Inflammatory macrophage treated with lipopolysaccharide for 4 hours (primary cell): ENCODE measurements around the gene ZDHHC1.

Experiments
- DNase-seq: peaks from one replicate; pipeline ENCODE4 v3.0.0-alpha.2; 2020

The ZDHHC1 gene

DNA sequence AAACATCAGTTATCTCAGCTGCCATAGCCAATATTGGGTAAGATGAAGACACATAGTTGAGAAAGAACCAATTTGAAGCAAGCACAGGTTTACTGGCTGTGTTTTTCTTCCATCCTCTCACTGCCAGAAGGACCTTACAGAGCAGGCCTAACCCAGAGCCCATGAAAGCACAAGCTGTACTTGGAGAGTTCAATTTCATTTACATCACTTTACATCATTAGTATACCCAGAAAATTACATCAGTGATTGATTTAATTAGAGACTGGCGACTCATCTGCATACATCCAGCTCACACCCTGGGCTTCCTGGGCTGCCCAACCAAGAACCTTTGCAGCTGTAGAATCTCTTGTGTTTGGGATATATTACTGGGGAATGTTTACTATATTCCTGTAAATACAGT, 66.0 kb downstream of the ZDHHC1 start:
- no peak for DNase-seq

DNA sequence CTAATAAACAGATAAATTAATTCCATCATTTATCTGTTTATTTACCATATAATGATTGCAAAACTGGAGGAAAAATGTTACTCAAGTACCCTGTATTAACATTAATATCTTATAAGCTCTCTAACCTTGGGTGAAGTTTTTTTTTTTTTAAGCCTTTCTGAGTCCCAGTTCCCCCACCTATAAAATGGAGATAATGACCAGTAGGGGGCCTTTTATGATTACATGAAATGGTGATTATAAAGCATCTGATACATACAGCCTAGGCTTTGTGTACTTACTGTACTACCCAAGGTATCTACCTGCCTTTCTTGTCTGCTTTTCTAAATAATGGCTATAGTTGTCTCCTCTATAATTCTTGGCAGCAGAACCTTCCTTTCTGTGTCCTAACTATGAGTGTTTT, 67.1 kb downstream of the ZDHHC1 start:
- peak; percentile 56 for DNase-seq

DNA sequence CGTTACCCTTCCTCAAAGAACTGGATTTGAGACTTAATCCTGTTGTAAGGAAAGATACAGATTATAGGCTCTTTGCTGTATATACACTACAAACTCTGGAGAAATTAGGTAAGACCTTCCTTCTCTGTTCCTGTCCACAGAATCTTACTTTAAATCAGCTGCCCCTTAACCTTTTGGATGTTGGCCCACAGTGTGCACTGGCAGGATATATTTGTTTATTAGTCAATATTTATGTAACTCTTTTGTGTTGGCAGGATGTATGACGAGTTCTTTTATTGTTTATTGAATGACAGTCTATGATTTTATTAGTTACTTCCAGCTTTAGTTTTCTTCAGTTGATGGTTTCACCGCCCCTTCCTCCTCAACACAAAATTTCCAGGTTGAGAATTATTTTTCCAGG, 69.9 kb downstream of the ZDHHC1 start:
- no peak for DNase-seq

DNA sequence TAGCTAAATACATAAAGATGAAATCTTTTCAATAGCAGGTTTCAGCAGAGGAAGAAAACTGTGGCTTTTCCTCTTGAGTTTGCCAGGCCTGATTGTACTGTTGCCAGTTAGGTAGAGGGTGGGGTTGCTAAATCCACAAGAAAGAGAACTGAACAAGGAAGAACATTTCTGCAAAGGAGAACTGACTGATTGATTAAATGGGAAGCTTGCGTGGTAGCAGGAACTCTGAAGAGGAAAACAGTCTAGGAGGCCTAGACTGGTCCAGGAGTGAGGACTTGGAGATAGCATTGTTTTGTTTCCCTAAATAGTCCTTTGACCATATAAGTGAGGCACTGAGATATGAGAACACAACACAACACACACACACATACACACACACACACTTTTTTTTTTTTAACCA, 70.9 kb downstream of the ZDHHC1 start:
- peak; percentile 7 for DNase-seq
